Neutrophil (primary cell): ENCODE measurements around the gene ADORA1.

Source experiments
- H3K27ac ChIP-seq: fragments of 200-600 bp; sonication (generic); 2 replicates; pipeline ENCODE4 v1.5.1; 2016; ENCODE audit warnings: mild to moderate bottlenecking, moderate library complexity
- H3K27me3 ChIP-seq: fragments of 200-600 bp; sonication (generic); 2 replicates; pipeline ENCODE4 v1.6.0; 2016; ENCODE audit warnings: mild to moderate bottlenecking
- H3K36me3 ChIP-seq: fragments of 200-600 bp; sonication (generic); 2 replicates; pipeline ENCODE4 v1.5.1; 2017
- H3K4me1 ChIP-seq, 2 experiments: fragments of 200-600 bp in 1 of 2; sonication (generic) in 1 of 2; 1 replicate in 1 of 2; 2 replicates in 1 of 2; pipeline versions ENCODE4 v1.5.1 to v1.6.1; 2013 to 2016; ENCODE audit warnings: low read depth in 1 of 2, low read length in 1 of 2, mild to moderate bottlenecking in 1 of 2, moderate library complexity in 1 of 2; ENCODE audit not compliant: control insufficient read depth in 1 of 2, insufficient read depth in 1 of 2
- H3K4me3 ChIP-seq, 2 experiments: fragments of 200-600 bp in 1 of 2; sonication (generic) in 1 of 2; 1 replicate in 1 of 2; 2 replicates in 1 of 2; pipeline ENCODE4 v1.5.1; 2013 to 2016; ENCODE audit warnings: low read depth in 1 of 2, low read length in 1 of 2, mild to moderate bottlenecking in 1 of 2, moderate library complexity in 1 of 2
- H3K9me3 ChIP-seq: fragments of 200-600 bp; sonication (generic); 2 replicates; pipeline ENCODE4 v1.5.1; 2016
- TF ChIP-seq, protein P1 (sequence below): fragments of 200-600 bp; sonication (generic); IDR thresholded peaks from 2 replicates; pipeline ENCODE4 v1.5.1; 2016; ENCODE audit warnings: antibody characterized with exemption

The ADORA1 gene

DNA sequence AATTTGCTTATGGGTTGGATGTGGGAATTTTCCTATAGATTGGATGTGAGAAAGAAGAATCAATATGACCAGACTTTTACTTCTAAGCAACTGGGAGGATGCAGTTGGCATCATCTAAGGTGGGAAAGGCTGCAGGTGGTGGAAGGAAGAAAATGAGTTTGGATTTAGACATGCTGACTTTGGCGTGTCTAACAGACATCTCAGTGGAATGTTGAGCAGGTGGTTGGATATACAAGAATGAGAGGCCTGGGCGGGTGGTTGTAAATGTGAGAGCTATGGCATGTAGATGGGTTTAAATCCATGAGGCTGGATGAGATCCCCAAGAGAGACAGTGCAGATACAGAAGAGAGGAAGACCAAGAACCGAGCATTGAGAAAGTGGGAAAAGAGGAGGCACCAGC lies 10.5 kb downstream of the ADORA1 start:
- no peak overlapping the region for H3K4me3 ChIP-seq
- no peaks in the 10 kb centered on the region for H3K4me1 ChIP-seq
- H3K27ac ChIP-seq: no peak overlapping the region
- H3K27me3 ChIP-seq: peaks cover 82% of the 10 kb centered on the region
- TF ChIP-seq, protein P1, sequence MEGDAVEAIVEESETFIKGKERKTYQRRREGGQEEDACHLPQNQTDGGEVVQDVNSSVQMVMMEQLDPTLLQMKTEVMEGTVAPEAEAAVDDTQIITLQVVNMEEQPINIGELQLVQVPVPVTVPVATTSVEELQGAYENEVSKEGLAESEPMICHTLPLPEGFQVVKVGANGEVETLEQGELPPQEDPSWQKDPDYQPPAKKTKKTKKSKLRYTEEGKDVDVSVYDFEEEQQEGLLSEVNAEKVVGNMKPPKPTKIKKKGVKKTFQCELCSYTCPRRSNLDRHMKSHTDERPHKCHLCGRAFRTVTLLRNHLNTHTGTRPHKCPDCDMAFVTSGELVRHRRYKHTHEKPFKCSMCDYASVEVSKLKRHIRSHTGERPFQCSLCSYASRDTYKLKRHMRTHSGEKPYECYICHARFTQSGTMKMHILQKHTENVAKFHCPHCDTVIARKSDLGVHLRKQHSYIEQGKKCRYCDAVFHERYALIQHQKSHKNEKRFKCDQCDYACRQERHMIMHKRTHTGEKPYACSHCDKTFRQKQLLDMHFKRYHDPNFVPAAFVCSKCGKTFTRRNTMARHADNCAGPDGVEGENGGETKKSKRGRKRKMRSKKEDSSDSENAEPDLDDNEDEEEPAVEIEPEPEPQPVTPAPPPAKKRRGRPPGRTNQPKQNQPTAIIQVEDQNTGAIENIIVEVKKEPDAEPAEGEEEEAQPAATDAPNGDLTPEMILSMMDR: no peak
- no peaks in the 10 kb centered on the region for H3K36me3 ChIP-seq
- H3K9me3 ChIP-seq: no peaks in the 10 kb centered on the region

DNA sequence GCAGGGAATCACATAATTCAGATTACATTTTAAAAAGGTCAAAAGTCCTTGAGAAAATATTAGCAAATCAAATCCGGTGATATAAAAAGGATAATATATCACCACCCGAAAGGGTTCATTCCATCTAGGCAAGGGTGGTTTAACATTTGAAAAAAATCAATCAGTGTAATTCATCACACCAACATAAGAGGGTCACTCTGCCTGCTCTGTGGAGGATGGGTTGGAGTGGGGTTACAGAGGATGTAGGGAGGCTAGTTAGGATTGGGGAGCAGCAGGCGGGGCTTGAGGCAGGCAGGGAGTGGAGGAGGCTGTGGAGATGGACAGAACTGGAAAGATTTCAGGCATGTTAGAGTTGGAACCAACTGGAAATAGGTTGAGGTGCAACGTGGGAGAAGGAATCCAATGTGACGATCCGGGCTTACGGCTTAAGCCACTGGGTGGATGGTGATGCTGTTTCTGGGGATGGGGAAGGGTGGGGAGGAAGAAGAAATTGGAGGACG lies 12.5 kb downstream of the ADORA1 start:
- TF ChIP-seq, protein P1: no peak
- no peaks in the 10 kb centered on the region for H3K36me3 ChIP-seq
- no peak overlapping the region for H3K4me3 ChIP-seq
- H3K27ac ChIP-seq: no peak overlapping the region
- no peaks in the 10 kb centered on the region for H3K4me1 ChIP-seq
- no peaks in the 10 kb centered on the region for H3K9me3 ChIP-seq
- peaks cover 63% of the 10 kb centered on the region for H3K27me3 ChIP-seq

DNA sequence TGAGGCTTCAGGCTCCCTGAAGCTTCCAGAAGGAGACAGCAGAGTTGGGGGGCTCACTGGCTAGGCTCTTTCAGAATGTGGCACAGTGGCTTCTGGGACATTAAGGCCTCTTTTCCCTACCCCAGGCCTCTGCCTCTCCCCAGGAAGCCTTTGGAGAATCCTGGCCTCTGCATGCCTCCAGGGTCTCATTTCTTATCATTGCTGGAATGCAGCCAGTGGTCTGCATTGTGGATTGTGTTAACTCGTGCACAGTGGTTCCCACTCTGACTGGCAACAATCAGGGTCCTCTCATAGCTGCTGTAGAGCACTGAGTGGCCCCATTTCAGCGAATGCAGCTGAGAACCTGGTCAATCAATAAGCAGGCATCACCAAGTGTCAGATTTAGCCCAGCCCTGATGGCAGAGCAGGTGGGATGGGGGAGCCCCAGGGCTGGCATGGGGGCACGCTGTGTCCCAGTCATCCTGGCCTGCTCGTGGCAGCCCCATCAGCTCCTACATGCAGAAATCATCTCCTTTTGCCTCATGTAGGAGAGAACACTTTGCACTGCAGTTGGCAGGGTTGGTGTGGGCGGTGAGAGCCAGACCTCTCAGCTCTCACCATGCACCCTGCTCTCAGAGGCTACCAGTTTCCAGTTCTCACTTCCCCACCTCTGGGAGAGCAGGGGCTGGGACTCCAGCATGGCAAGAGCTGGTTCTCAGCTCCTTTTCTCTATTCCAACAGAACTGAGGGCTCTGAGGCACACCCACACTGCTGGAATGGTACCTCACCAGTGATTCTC lies 13.4 kb downstream of the ADORA1 start:
- Histone ChIP-seq H3K27me3 (peaks cover 54% of the 10 kb centered on the region), H3K36me3 (no peaks in the 10 kb centered on the region), H3K4me3 (no peak overlapping the region), H3K4me1 (no peaks in the 10 kb centered on the region), H3K27ac (no peak overlapping the region), H3K9me3 (no peaks in the 10 kb centered on the region)
- TF ChIP-seq, protein P1: no peak

DNA sequence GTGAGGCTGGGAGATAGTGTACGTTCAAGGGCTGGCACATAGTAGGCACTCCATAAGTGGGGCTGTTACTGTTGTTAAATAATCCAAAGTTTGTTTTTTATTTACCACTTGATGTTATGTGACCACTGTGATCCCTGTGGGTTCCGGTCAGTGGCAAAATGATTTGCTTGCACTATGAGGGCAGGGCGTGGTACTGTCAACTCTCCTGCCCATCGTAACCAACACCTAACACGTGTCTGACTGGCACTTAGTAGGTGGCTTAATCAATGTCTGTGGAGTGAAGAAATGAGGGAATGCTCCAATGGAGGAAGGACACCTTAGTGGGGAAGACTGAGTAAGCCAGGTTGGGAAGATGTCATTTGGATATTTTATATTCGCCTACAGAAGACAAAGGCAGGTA lies 14.6 kb downstream of the ADORA1 start:
- H3K27me3 ChIP-seq: peaks cover 42% of the 10 kb centered on the region
- no peak overlapping the region for H3K27ac ChIP-seq
- TF ChIP-seq, protein P1: no peak
- H3K4me3 ChIP-seq: no peak overlapping the region
- H3K36me3 ChIP-seq: no peaks in the 10 kb centered on the region
- no peaks in the 10 kb centered on the region for H3K9me3 ChIP-seq
- no peaks in the 10 kb centered on the region for H3K4me1 ChIP-seq

DNA sequence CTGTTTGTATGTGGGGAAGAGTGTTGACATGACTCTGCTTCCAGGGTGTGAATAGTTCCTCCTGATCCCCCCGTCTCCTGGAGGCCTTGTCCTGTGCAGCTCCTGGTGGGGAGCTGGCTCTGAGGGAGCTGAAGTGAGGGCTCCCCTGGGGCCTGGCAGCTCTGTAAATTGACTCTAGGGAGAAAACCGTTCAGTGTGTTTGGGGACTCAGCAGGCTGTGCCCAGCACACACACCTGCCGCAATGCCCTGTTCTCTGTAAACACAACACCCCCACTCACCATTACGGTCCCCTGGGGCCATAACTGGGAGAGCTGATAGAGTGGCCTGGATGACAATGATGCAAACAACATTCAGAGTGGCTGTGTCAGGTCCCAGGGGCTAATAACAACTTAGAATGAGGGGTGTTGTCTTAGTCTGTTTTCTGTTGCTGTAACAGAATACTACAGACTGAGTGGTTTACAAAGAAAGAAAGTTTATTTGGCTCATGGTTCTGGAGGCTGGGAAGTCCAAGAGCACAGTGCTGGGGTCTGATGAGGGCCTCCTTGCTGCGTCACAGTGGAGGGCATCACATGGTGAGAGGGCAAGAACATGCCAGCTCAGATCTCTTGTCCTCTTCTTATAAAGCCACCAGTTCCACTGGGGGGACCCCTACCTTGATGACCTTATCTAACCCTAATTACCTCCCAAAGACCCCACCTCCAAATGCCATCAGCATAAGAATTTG lies 15.3 kb downstream of the ADORA1 start:
- TF ChIP-seq, protein P1: no peak
- H3K4me1 ChIP-seq: no peaks in the 10 kb centered on the region
- H3K27ac ChIP-seq: no peak overlapping the region
- H3K4me3 ChIP-seq: no peak overlapping the region
- no peaks in the 10 kb centered on the region for H3K36me3 ChIP-seq
- H3K9me3 ChIP-seq: no peaks in the 10 kb centered on the region
- H3K27me3 ChIP-seq: peaks cover 35% of the 10 kb centered on the region
